Measurements from ENCODE around the gene CPE. TPM values are rescaled to one million over a fixed set of nuclear protein-coding genes. Genes with fewer than 3 reads are reported as not detected.
"Not testable (repeated sequence)": the region's sequence is repeated elsewhere in the genome, so short reads cannot be mapped to it uniquely, and the experiment has no call there.

Gene CPE
- total RNA-seq, 2 donors from 2014 or later: 56.8 to 93.6 TPM

GRCh38 chr4:165440415-165441158 lies 61.8 kb downstream of the CPE start:
- no peak overlapping the region for H3K27ac ChIP-seq
- TF ChIP-seq CTCF (IDR thresholded peaks at IDR 0.05): no peak
- no peaks in the 10 kb centered on the region for H3K36me3 ChIP-seq
- no peak for DNase-seq (ENCODE audit: low spot score)
- no peaks in the 10 kb centered on the region for H3K9me3 ChIP-seq
- peaks cover 0 to 5% of the 10 kb centered on the region in 2 donors for H3K4me1 ChIP-seq
- H3K4me3 ChIP-seq: no peak overlapping the region
- no peaks in the 10 kb centered on the region for H3K27me3 ChIP-seq

GRCh38 chr4:165443276-165443675 lies 64.5 kb downstream of the CPE start:
- Histone ChIP-seq H3K4me1 (peaks cover 0 to 5% of the 10 kb centered on the region in 2 donors), H3K36me3 (no peaks in the 10 kb centered on the region), H3K4me3 (no peak overlapping the region), H3K27ac (no peak overlapping the region), H3K27me3 (no peaks in the 10 kb centered on the region), H3K9me3 (no peaks in the 10 kb centered on the region)
- DNase-seq (ENCODE audit: low spot score): no peak
- TF ChIP-seq CTCF (IDR thresholded peaks at IDR 0.05): no peak

- no peak overlapping the region for H3K4me3 ChIP-seq
- no peak overlapping the region for H3K27ac ChIP-seq
These were observed 69.9 kb downstream of the CPE start for GRCh38 chr4:165448700-165449099.

GRCh38 chr4:165449333-165449732 lies 70.5 kb downstream of the CPE start:
- DNase-seq (ENCODE audit: low spot score): no peak
- H3K27ac ChIP-seq: no peak overlapping the region

More at GRCh38 chr4:165448700-165449099, 69.9 kb downstream of the CPE start:
- Histone ChIP-seq H3K4me1 (no peaks in the 10 kb centered on the region), H3K27me3 (no peaks in the 10 kb centered on the region), H3K9me3 (no peaks in the 10 kb centered on the region), H3K36me3 (no peaks in the 10 kb centered on the region)
- DNase-seq (ENCODE audit: low spot score): no peak
- TF ChIP-seq CTCF (IDR thresholded peaks at IDR 0.05): no peak

GRCh38 chr4:165450871-165451270 lies 72.1 kb downstream of the CPE start:
- no peak overlapping the region for H3K4me3 ChIP-seq
- H3K4me1 ChIP-seq: no peaks in the 10 kb centered on the region

More at GRCh38 chr4:165449333-165449732, 70.5 kb downstream of the CPE start:
- H3K36me3 ChIP-seq: no peaks in the 10 kb centered on the region
- no peaks in the 10 kb centered on the region for H3K9me3 ChIP-seq
- no peak for TF ChIP-seq CTCF (IDR thresholded peaks at IDR 0.05)
- H3K4me3 ChIP-seq: no peak overlapping the region
- no peaks in the 10 kb centered on the region for H3K4me1 ChIP-seq
- no peaks in the 10 kb centered on the region for H3K27me3 ChIP-seq

GRCh38 chr4:165453140-165453539 lies 74.3 kb downstream of the CPE start:
- not testable (repeated sequence) for H3K27ac ChIP-seq; H3K36me3 ChIP-seq; H3K27me3 ChIP-seq; H3K4me3 ChIP-seq; H3K9me3 ChIP-seq; DNase-seq (ENCODE audit: low spot score); H3K4me1 ChIP-seq

More at GRCh38 chr4:165450871-165451270, 72.1 kb downstream of the CPE start:
- Histone ChIP-seq H3K27ac (no peak overlapping the region), H3K27me3 (no peaks in the 10 kb centered on the region), H3K36me3 (no peaks in the 10 kb centered on the region), H3K9me3 (no peaks in the 10 kb centered on the region)
- no peak for TF ChIP-seq CTCF (IDR thresholded peaks at IDR 0.05)
- DNase-seq (ENCODE audit: low spot score): no peak
